Stomach (tissue), 4 donors: Measurements from ENCODE around the gene FOXN3.

Experiments used
- EP300 ChIP-seq: sonication (generic); formaldehyde crosslinking; IDR thresholded peaks from one replicate; pipeline ENCODE4 v1.6.1; 2017; ENCODE audit warnings: antibody characterized with exemption
- POLR2A ChIP-seq, 4 donors: fragments of 450-650 bp; IDR thresholded peaks; one replicate each; pipeline ENCODE4 v1.6.1; 2016; ENCODE audit warnings: antibody characterized with exemption in 4 of 4, control low read depth in 2 of 4, mild to moderate bottlenecking in 1 of 4, moderate library complexity in 1 of 4
- POLR2AphosphoS5 ChIP-seq, 3 donors: sonication (generic); formaldehyde crosslinking; IDR thresholded peaks; one replicate each; pipeline ENCODE4 v1.6.1; 2016; ENCODE audit warnings: antibody characterized with exemption in 3 of 3
- TF ChIP-seq, protein P1 (sequence below), 7 experiments: fragments of 450-650 bp in 4 of 7; fragments of 200-600 bp in 3 of 7; sonication (generic) in 3 of 7; IDR thresholded peaks; one replicate each; pipeline ENCODE4 v1.5.1; 2016 to 2019; ENCODE audit warnings: antibody characterized with exemption in 7 of 7, control low read depth in 2 of 7, mild to moderate bottlenecking in 1 of 7

DNA sequence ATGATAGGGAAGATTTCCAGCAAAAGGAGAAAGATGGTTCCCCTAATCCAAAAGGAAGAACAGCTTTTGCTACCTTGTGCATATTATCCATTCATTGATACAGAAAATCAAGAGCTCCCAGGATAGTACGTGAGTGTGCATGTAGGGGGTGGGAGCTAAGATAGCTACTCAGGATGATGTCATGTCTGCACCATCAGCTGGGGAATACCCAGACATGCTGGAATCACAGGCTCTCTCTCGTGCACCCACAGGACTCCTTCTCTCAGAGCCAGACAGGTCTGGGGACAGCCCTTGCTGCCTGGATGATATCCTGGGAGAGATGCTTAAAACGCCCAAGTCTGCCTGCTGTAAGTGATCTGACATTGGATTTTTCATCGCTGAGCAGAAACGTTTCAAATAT lies 38.9 kb downstream of the FOXN3 start:
- TF ChIP-seq, protein P1, sequence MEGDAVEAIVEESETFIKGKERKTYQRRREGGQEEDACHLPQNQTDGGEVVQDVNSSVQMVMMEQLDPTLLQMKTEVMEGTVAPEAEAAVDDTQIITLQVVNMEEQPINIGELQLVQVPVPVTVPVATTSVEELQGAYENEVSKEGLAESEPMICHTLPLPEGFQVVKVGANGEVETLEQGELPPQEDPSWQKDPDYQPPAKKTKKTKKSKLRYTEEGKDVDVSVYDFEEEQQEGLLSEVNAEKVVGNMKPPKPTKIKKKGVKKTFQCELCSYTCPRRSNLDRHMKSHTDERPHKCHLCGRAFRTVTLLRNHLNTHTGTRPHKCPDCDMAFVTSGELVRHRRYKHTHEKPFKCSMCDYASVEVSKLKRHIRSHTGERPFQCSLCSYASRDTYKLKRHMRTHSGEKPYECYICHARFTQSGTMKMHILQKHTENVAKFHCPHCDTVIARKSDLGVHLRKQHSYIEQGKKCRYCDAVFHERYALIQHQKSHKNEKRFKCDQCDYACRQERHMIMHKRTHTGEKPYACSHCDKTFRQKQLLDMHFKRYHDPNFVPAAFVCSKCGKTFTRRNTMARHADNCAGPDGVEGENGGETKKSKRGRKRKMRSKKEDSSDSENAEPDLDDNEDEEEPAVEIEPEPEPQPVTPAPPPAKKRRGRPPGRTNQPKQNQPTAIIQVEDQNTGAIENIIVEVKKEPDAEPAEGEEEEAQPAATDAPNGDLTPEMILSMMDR (IDR thresholded peaks at IDR 0.05) = no peak
- TF ChIP-seq EP300 = no peak
- TF ChIP-seq POLR2A (IDR thresholded peaks at IDR 0.05) = no peak
- no peak for TF ChIP-seq POLR2AphosphoS5 (IDR thresholded peaks at IDR 0.05)
